Left ventricle myocardium inferior (tissue), 1 donor: Measurements from ENCODE around the gene C1QTNF3. TPM values are rescaled to one million over a fixed set of nuclear protein-coding genes. Genes with fewer than 3 reads are reported as not detected.
A peak's percentile ranks its signal among the peaks of the same experiment; 100 is the strongest.

Source experiments
- DNase-seq: peaks from one replicate; pipeline ENCODE4 v3.0.0-alpha.2; 2020
- H3K27ac ChIP-seq: fragments of 200-600 bp; replicated peaks from 2 replicates; pipeline ENCODE4 v1.8.0; 2021
- H3K27me3 ChIP-seq: fragments of 200-600 bp; 2 replicates; pipeline ENCODE4 v1.8.0; 2021; ENCODE audit warnings: low read depth
- H3K36me3 ChIP-seq: fragments of 200-600 bp; 2 replicates; pipeline ENCODE4 v1.8.0; 2021
- H3K4me1 ChIP-seq: fragments of 200-600 bp; 2 replicates; pipeline ENCODE4 v1.8.0; 2021
- H3K4me3 ChIP-seq: fragments of 200-600 bp; 2 replicates; pipeline ENCODE4 v1.8.0; 2021; ENCODE audit warnings: mild to moderate bottlenecking, moderate library complexity
- H3K9me3 ChIP-seq: fragments of 200-600 bp; replicated peaks from 2 replicates; pipeline ENCODE4 v1.8.0; 2021
- CTCF ChIP-seq: fragments of 200-600 bp; IDR thresholded peaks from 2 replicates; pipeline ENCODE4 v1.8.0; 2021; ENCODE audit warnings: antibody characterized with exemption, mild to moderate bottlenecking, borderline replicate concordance
- intact Hi-C: fragments of 100-400 bp; cut with micrococcal nuclease; formaldehyde crosslinking; loops from one replicate; pipeline ENCODE4 v1.11.0; 2022
- total RNA-seq: library from RNA; stranded (reverse); fragmentation: NEBNext Ultra II Directional; extraction: Animal tissue kit (Norgen Biotek cat#: 25700); gene quantifications from one replicate; pipeline ENCODE4 v1.2.1, GENCODE V29; 2021
- donor health status: DM: no; HTN: yes; CAD: no; lungs with severe emphysema.

The C1QTNF3 gene
- total RNA-seq, 1 donor from 2014 or later, result 0.49 TPM

DNA sequence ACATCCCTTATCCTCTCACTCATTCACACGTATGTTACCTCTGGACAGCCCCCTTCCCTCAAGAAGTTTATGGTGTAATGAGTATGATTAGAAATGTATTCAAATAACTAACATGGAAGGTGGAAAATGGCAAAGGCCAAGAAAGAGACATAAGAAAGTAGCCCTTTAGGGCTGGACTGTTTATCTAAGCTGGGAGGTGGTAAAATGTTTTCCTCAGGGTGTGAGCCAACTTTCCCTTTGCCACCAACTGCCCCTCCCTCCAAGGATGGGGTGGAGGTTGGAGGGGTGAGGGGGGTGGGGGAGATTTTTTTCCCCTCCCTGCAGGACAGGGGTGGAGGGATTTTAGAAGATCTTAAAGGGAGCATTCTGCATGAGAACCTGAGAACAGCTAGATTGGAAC lies 66.7 kb downstream of the C1QTNF3 start:
- TF ChIP-seq CTCF, result no peak
- DNase-seq, result no peak
- Histone ChIP-seq H3K4me1 (peaks cover 12% of the 10 kb centered on the region), H3K36me3 (no peaks in the 10 kb centered on the region), H3K9me3 (no peaks in the 10 kb centered on the region), H3K27ac (no peak overlapping the region), H3K4me3 (no peak overlapping the region), H3K27me3 (no peaks in the 10 kb centered on the region)
- intact Hi-C loops, result no loop called here

DNA sequence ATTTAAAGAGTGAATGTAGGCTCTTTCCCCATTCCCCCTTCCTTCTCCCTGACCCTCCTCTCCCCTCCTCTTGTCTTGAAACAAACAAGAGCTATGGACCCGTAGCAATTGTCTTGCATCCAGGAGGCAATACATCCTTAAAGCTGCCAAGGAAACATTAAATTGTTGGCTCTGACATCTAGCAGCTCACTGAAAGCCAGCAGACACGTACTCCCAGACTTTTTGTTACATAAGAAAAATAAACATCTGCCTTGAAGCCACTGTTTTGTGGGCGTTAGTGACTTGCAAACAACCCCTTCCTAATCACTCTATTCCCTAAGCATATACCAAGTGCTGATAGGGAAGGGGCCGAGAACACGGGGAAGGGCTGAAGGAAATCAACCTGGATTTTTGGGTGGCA lies 67.2 kb downstream of the C1QTNF3 start:
- Histone ChIP-seq H3K36me3 (no peaks in the 10 kb centered on the region), H3K4me1 (peaks cover 12% of the 10 kb centered on the region), H3K4me3 (no peak overlapping the region), H3K27me3 (no peaks in the 10 kb centered on the region), H3K27ac (no peak overlapping the region), H3K9me3 (no peaks in the 10 kb centered on the region)
- DNase-seq, result no peak
- TF ChIP-seq CTCF, result no peak
- intact Hi-C loops, result no loop called here

DNA sequence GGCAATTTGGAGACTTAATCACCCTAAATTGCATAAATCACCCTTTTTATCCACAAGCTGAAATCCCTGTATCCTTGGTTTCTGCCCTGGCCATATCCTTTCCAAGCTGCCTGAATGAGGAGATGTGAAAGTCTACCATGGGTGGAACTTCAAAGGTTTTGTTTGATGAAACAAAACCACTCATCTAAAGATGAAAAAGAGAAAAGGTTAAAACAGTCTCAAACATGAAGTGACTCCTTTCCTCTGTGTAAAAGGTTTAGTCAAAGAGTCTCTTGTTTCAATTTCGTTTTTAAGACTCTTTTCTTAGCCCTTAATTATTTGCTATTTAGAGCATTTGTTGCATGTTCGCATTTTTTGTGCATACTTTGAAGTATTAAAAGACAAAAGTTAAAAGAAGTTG lies 69.7 kb downstream of the C1QTNF3 start:
- TF ChIP-seq CTCF, result no peak
- no peak overlapping the region for H3K27ac ChIP-seq
- H3K27me3 ChIP-seq, result no peaks in the 10 kb centered on the region
- H3K9me3 ChIP-seq, result no peaks in the 10 kb centered on the region
- no peaks in the 10 kb centered on the region for H3K36me3 ChIP-seq
- no peak overlapping the region for H3K4me3 ChIP-seq
- H3K4me1 ChIP-seq, result peaks cover 12% of the 10 kb centered on the region
- intact Hi-C loops, result no loop called here
- no peak for DNase-seq

DNA sequence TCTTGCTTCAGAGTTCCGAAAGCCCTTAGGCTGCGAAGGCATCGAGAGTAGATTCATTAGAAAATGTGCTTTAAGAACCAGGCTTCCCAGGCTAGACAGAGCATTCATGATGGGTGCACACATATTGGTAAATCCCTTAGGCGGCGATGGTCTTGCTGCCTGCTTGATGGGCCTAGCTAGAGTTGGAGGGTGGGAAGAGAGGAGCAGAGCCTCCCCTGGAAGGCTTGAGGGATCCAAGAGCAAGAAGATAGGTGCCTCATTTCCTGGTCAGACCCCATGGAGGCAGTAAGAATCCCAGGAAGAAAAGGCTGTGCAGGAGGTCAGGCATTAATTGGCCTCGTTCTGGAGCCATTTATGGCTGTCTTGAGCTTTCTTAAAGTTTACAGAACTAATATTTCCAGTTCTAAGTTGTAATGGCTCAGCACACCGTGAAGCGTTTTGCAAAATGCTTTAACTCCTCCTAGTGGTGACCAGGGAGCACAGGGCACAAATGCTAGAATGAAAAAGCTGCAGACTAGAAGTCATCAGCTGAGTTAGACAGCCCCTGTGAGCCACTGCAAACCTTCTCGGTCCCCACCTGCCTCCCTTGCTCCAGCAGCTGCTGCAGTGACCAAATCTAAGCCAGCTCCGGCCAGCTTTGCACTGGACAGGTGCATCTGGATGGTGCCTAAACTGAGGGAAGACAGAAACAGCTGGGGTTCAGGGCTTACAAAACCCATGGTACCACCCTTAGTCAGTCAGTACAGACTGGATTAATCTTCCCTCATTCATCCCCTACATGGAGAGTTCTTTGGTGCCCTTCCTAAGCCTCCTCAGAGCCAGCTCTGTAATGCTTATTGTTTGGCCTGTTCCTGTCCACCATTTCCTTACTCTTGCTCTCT lies 73.2 kb downstream of the C1QTNF3 start:
- DNase-seq, result no peak
- peak; percentile 78 for TF ChIP-seq CTCF

GRCh38 chr5:33968211-33969005 lies 74.6 kb downstream of the C1QTNF3 start:
- no peak for TF ChIP-seq CTCF
- Histone ChIP-seq H3K9me3 (no peaks in the 10 kb centered on the region), H3K27ac (no peak overlapping the region), H3K4me1 (no peaks in the 10 kb centered on the region), H3K4me3 (no peak overlapping the region), H3K27me3 (no peaks in the 10 kb centered on the region), H3K36me3 (no peaks in the 10 kb centered on the region)
- intact Hi-C loops, result no loop called here
- no peak for DNase-seq

More for the DNA sequence above, 73.2 kb downstream of the C1QTNF3 start:
- Histone ChIP-seq H3K36me3 (no peaks in the 10 kb centered on the region), H3K4me3 (no peak overlapping the region), H3K4me1 (peaks cover 9% of the 10 kb centered on the region), H3K9me3 (no peaks in the 10 kb centered on the region), H3K27ac (no peak overlapping the region), H3K27me3 (no peaks in the 10 kb centered on the region)
- intact Hi-C loops, result no loop called here

Other genes starting within 250 kb of the C1QTNF3 start
- 0.85 TPM for gene ADAMTS12, start 151.2 kb downstream of the C1QTNF3 start, total RNA-seq
- not detected for gene RXFP3, start 106.8 kb downstream of the C1QTNF3 start, total RNA-seq
- not detected for gene SLC45A2, start 58.5 kb downstream of the C1QTNF3 start, total RNA-seq
- gene AMACR, start 35.2 kb downstream of the C1QTNF3 start, total RNA-seq, result 6.1 TPM